Left lobe of liver (tissue), 2 donors: ENCODE measurements around the gene OR2M2. TPM values are rescaled to one million over a fixed set of nuclear protein-coding genes. Genes with fewer than 3 reads are reported as not detected.

Experiments
- ATAC-seq: fragments of 200-7000 bp; cut with Tn5 transposase; one replicate; pipeline ENCODE4 v1.9.1; 2020; ENCODE audit warnings: mild to moderate bottlenecking, moderate library complexity
- DNase-seq: peaks from one replicate; pipeline ENCODE4 v3.0.0-alpha.2; 2020; ENCODE audit warnings: low spot score
- total RNA-seq: library from RNA; stranded (reverse); gene quantifications from one replicate; pipeline ENCODE4 v1.2.1, GENCODE V29; 2021
- donor health status: DM: no; HTN: no; CAD: no; lungs with moderate emphysema.
- donor health status: DM: no; HTN: yes; CAD: no.

OR2M2 gene
- total RNA-seq = not detected

- DNase-seq (no peak), ATAC-seq (no peak)
Observed at GRCh38 chr1:248174521-248174920, at the start of gene OR2M2. OR2M2 (plus strand) TSS chr1:248174821; CDS start chr1:248179986, 5,165 bp downstream.

- no peak for DNase-seq
- ATAC-seq = no peak
Observed at GRCh38 chr1:248127653-248128052, 47.0 kb upstream of the OR2M2 start.

- DNase-seq = no peak
- no peak for ATAC-seq
Observed at GRCh38 chr1:248136811-248137210, 37.8 kb upstream of the OR2M2 start.

- DNase-seq = no peak
- no peak for ATAC-seq
Observed at GRCh38 chr1:248140846-248141245, 33.8 kb upstream of the OR2M2 start.

- no peak for DNase-seq
- no peak for ATAC-seq
Observed at GRCh38 chr1:248143311-248143710, 31.3 kb upstream of the OR2M2 start.

GRCh38 chr1:248144513-248145198 is 30.0 kb upstream of the OR2M2 start, which contains the start of gene OR2M5:
OR2M5 (plus strand) TSS chr1:248145148; CDS start chr1:248145148, 0 bp downstream.
- no peak for ATAC-seq
- DNase-seq = no peak

GRCh38 chr1:248152056-248152827 is 22.4 kb upstream of the OR2M2 start:
- DNase-seq (no peak), ATAC-seq (no peak)

GRCh38 chr1:248155927-248156326 is 18.7 kb upstream of the OR2M2 start:
- no peak for DNase-seq
- no peak for ATAC-seq

GRCh38 chr1:248158758-248159157 is 15.9 kb upstream of the OR2M2 start:
- ATAC-seq (no peak), DNase-seq (no peak)

GRCh38 chr1:248164031-248164430 is 10.6 kb upstream of the OR2M2 start:
- DNase-seq = no peak

GRCh38 chr1:248165186-248165585 is 9.4 kb upstream of the OR2M2 start:
- DNase-seq (no peak), ATAC-seq (no peak)

More at GRCh38 chr1:248164031-248164430, 10.6 kb upstream of the OR2M2 start:
- ATAC-seq = no peak

GRCh38 chr1:248183996-248184395 is 9.4 kb downstream of the OR2M2 start:
- DNase-seq = no peak
- no peak for ATAC-seq

- no peak for ATAC-seq
- DNase-seq = no peak
Observed at GRCh38 chr1:248187363-248187762, 12.7 kb downstream of the OR2M2 start.

- ATAC-seq (no peak), DNase-seq (no peak)
Observed at GRCh38 chr1:248189026-248189425, 14.4 kb downstream of the OR2M2 start.

- DNase-seq = no peak
Observed at GRCh38 chr1:248194117-248194516, 19.5 kb downstream of the OR2M2 start.

GRCh38 chr1:248196965-248197364 is 22.3 kb downstream of the OR2M2 start, which contains the start of gene OR2M3:
OR2M3 (plus strand) TSS chr1:248197265; CDS start chr1:248203068, 5,803 bp downstream.
- DNase-seq (no peak), ATAC-seq (no peak)

More at GRCh38 chr1:248194117-248194516, 19.5 kb downstream of the OR2M2 start:
- ATAC-seq = no peak

- DNase-seq = no peak
- ATAC-seq = no peak
Observed at GRCh38 chr1:248215880-248216279, 41.3 kb downstream of the OR2M2 start.

- DNase-seq (no peak), ATAC-seq (no peak)
Observed at GRCh38 chr1:248225537-248225936, 50.9 kb downstream of the OR2M2 start.

- ATAC-seq = no peak
- no peak for DNase-seq
Observed at GRCh38 chr1:248229360-248229908, 54.8 kb downstream of the OR2M2 start.
